Panc1 (cell line): ENCODE results near the gene CPM. TPM values are rescaled to one million over a fixed set of nuclear protein-coding genes. Genes with fewer than 3 reads are reported as not detected.
A peak's percentile ranks its signal among the peaks of the same experiment; 100 is the strongest.

Source experiments
- ATAC-seq: fragments of 200-7000 bp; cut with Tn5 transposase; 2 replicates; pipeline ENCODE4 v1.9.1; 2020; ENCODE audit warnings: mild to moderate bottlenecking, moderate library complexity
- BruUV-seq: library from RNA; stranded (reverse); fragments of 400-500 nt; replicated peaks from 2 replicates; lab custom pipeline; 2021; lab: Mats Ljungman, UMichigan
- CTCF ChIA-PET: fragments of 300-600 bp; sonication (Branson Sonifier 250); formaldehyde crosslinking; loops from one replicate; lab custom pipeline; 2022; ENCODE audit warnings: antibody characterized with exemption; lab: Charles Lee
- POLR2A ChIA-PET: fragments of 300-600 bp; sonication (Branson Sonifier 250); formaldehyde crosslinking; loops from one replicate; lab custom pipeline; 2022; ENCODE audit warnings: antibody characterized with exemption; lab: Charles Lee
- DNase-seq: peaks from one replicate; pipeline ENCODE4 v3.0.0-alpha.2; 2010; ENCODE audit warnings: low read depth, low spot score
- H3K27ac ChIP-seq: 2 replicates; pipeline ENCODE4 v1.5.1; 2011; ENCODE audit warnings: mild to moderate bottlenecking, low read length, inconsistent platforms
- H3K27me3 ChIP-seq: fragments of 200-500 bp; sonication (Bioruptor generic); 2 replicates; pipeline ENCODE4 v1.6.0; 2014; ENCODE audit warnings: low read length, inconsistent platforms; ENCODE audit not compliant: control insufficient read depth, insufficient read depth
- H3K36me3 ChIP-seq: fragments of 200-500 bp; sonication (Bioruptor generic); 2 replicates; pipeline ENCODE4 v1.5.1; 2014; ENCODE audit warnings: inconsistent platforms, mild to moderate bottlenecking, low read length, moderate library complexity; ENCODE audit not compliant: control insufficient read depth, insufficient read depth
- H3K4me1 ChIP-seq: 2 replicates; pipeline ENCODE4 v1.5.1; 2011; ENCODE audit warnings: inconsistent platforms, mild to moderate bottlenecking, low read length, moderate library complexity; ENCODE audit not compliant: control insufficient read depth, insufficient read depth
- H3K4me3 ChIP-seq, 2 experiments: 2 replicates each; pipeline ENCODE4 v1.5.1; 2011 to 2012; ENCODE audit warnings: low read depth in 2 of 2, low read length in 2 of 2, mild to moderate bottlenecking in 2 of 2, inconsistent platforms in 1 of 2, moderate library complexity in 1 of 2
- H3K9me3 ChIP-seq: fragments of 200-500 bp; sonication (Bioruptor generic); 2 replicates; pipeline ENCODE4 v1.5.1; 2014; ENCODE audit warnings: low read depth, mild to moderate bottlenecking, inconsistent platforms, low read length, moderate library complexity; ENCODE audit not compliant: control insufficient read depth, insufficient read depth
- CTCF ChIP-seq: fragments of 450-650 bp; IDR thresholded peaks from 2 replicates; pipeline ENCODE4 v1.5.1; 2017; ENCODE audit warnings: mild to moderate bottlenecking
- POLR2AphosphoS5 ChIP-seq: IDR thresholded peaks from 2 replicates; pipeline ENCODE4 v1.6.1; 2012; ENCODE audit warnings: mild to moderate bottlenecking, low read depth, low read length, moderate library complexity
- REST ChIP-seq, 2 experiments: IDR thresholded peaks; 2 replicates each; pipeline ENCODE4 v1.6.1; 2011 to 2012; ENCODE audit warnings: low read depth in 2 of 2, control low read depth in 1 of 2, low read length in 1 of 2, mild to moderate bottlenecking in 1 of 2, moderate library complexity in 1 of 2; ENCODE audit not compliant: insufficient read depth in 1 of 2
- SIN3A ChIP-seq: IDR thresholded peaks from 2 replicates; pipeline ENCODE4 v1.6.1; 2012; ENCODE audit warnings: low read depth, mild to moderate bottlenecking, low read length, moderate library complexity, borderline replicate concordance; ENCODE audit not compliant: insufficient read depth
- TCF7L2 ChIP-seq: IDR thresholded peaks from 2 replicates; pipeline ENCODE4 v1.6.1; 2011; ENCODE audit warnings: mild to moderate bottlenecking, low read depth, low read length, inconsistent platforms
- in situ Hi-C: cut with HindIII; loops from 2 replicates; pipeline ENCODE4 v1.10.0; 2016; ENCODE audit warnings: low sequenced_read_pairs, low pct_unique_long_range_greater_than_20kb
- intact Hi-C: fragments of 100-400 bp; cut with micrococcal nuclease; formaldehyde crosslinking; loops from one replicate; pipeline ENCODE4 v1.10.0; 2022; ENCODE audit not compliant: unreplicated experiment
- total RNA-seq: library from RNA; stranded (reverse); gene quantifications from one replicate; pipeline ENCODE4 v1.2.1, GENCODE V29; 2021; ENCODE audit not compliant: unreplicated experiment

The CPM gene
- total RNA-seq, 1 experiment from 2014 or later = 11.2 TPM

GRCh38 chr12:68809190-68810026 is 123.6 kb downstream of the CPM start:
- in situ Hi-C loops = no loop called here
- intact Hi-C loops = no loop called here
- Histone ChIP-seq H3K4me1 (peaks cover 14% of the 10 kb centered on the region), H3K9me3 (no peaks in the 10 kb centered on the region), H3K27me3 (no peaks in the 10 kb centered on the region), H3K27ac (peak overlapping the region; percentile 91), H3K36me3 (peaks cover 29% of the 10 kb centered on the region), H3K4me3 (peak overlapping the region; percentile 68 to 96)
- ChIA-PET POLR2A (interaction anchor here (0.6 to 1.1 kb wide), 3 partner anchors 26 to 68 kb away, joined by 3 read pairs; no protein-coding TSS in a partner anchor), CTCF (no interaction called here)
- TF ChIP-seq POLR2AphosphoS5 = no peak
- TF ChIP-seq CTCF = no peak
- TF ChIP-seq REST (IDR thresholded peaks at IDR 0.05; ENCODE audit: insufficient read depth in 1 of 2, low read depth in 2 of 2, low read length in 1 of 2) = no peak
- no peak for TF ChIP-seq SIN3A
- no peak for TF ChIP-seq TCF7L2
- BruUV-seq = TSS peak; percentile 76
- ATAC-seq = no peak
- DNase-seq = no peak

DNA sequence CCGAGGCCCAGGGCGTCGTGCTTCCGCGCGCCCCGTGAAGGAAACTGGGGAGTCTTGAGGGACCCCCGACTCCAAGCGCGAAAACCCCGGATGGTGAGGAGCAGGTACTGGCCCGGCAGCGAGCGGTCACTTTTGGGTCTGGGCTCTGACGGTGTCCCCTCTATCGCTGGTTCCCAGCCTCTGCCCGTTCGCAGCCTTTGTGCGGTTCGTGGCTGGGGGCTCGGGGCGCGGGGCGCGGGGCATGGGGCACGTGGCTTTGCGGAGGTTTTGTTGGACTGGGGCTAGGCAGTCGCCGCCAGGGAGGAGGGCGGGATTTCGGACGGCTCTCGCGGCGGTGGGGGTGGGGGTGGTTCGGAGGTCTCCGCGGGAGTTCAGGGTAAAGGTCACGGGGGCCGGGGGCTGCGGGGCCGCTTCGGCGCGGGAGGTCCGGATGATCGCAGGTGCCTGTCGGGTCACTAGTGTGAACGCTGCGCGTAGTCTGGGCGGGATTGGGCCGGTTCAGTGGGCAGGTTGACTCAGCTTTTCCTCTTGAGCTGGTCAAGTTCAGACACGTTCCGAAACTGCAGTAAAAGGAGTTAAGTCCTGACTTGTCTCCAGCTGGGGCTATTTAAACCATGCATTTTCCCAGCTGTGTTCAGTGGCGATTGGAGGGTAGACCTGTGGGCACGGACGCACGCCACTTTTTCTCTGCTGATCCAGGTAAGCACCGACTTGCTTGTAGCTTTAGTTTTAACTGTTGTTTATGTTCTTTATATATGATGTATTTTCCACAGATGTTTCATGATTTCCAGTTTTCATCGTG is 124.4 kb downstream of the CPM start:
- BruUV-seq = no TSS peak
- in situ Hi-C loops = no loop called here

More for the DNA sequence above, 124.4 kb downstream of the CPM start:
- Histone ChIP-seq H3K36me3 (peaks cover 24% of the 10 kb centered on the region), H3K27ac (peak overlapping the region; percentile 91), H3K4me1 (peaks cover 14% of the 10 kb centered on the region), H3K9me3 (no peaks in the 10 kb centered on the region), H3K4me3 (peak overlapping the region; percentile 68 to 96), H3K27me3 (no peaks in the 10 kb centered on the region)
- CTCF ChIA-PET = interaction anchor here (0.5 kb wide), 1 partner anchor 83 kb away, joined by 3 read pairs; no protein-coding TSS in a partner anchor
- TF ChIP-seq TCF7L2 = no peak
- TF ChIP-seq SIN3A = peak; percentile 98
- no peak for TF ChIP-seq REST (IDR thresholded peaks at IDR 0.05; ENCODE audit: insufficient read depth in 1 of 2, low read depth in 2 of 2, low read length in 1 of 2)
- peak; percentile 72; the same call in 1 of the 2 replicates for TF ChIP-seq POLR2AphosphoS5
- intact Hi-C loops = no loop called here
- POLR2A ChIA-PET = interaction anchor here (0.6 to 1.1 kb wide), 8 partner anchors 25 to 1938 kb away, joined by 3 to 12 read pairs (median 3); no protein-coding TSS in a partner anchor
- DNase-seq (no peak), ATAC-seq (peak; percentile 70)
